ENCODE data around the gene FAM81A. TPM values are rescaled to one million over a fixed set of nuclear protein-coding genes. Genes with fewer than 3 reads are reported as not detected.

Gene FAM81A
- polyA plus RNA-seq, 1 donor from 2014 or later: 5.0 TPM

DNA sequence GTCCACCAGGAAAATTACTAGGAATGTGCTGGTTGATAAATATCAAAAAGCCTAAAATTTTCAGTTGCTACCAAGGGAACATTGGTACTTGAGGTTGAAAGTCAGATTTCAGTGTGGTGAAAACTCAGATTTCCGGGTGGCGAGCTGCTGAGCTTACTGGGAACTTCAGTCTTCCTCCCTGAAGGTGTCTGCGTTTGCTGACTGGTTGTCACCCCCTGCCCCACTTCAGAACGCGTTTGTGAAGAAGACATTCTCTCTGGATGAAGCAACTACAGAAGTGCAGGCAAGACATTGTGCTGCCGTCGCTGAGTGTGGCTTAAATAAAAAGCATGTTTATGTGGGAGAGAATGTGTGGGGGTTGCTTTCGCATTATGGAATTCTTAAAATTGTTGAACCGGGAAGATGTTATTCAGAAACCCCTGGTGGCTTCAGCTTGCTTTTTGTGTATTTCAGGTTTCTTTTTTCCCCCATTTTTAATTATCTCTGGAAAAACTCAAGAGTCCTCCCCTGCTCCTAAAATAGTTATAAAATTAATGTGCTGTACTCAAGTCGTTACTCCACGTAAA, 7.1 kb downstream of the FAM81A start:
- no peak overlapping the region for H2AFZ ChIP-seq (ENCODE audit: low read depth, low read length)
- H3K79me2 ChIP-seq (replicated peaks; ENCODE audit: insufficient read depth, low read length): no peaks in the 10 kb centered on the region
- H3K9ac ChIP-seq (ENCODE audit: low read length): no peak overlapping the region
- H3K27me3 ChIP-seq (ENCODE audit: insufficient read depth, low read depth, low read length): no peaks in the 10 kb centered on the region
- H4K20me1 ChIP-seq (ENCODE audit: insufficient read depth): no peaks in the 10 kb centered on the region
- H3K27ac ChIP-seq (ENCODE audit: low read length): no peak overlapping the region
- no peak overlapping the region for H3K4me2 ChIP-seq (ENCODE audit: low read length)
- TF ChIP-seq EP300 (conservative IDR thresholded peaks at IDR 0.05; ENCODE audit: poor library complexity, severe bottlenecking) (no peak), SMC3 (conservative IDR thresholded peaks at IDR 0.05; ENCODE audit: poor library complexity) (no peak), TAF1 (IDR thresholded peaks at IDR 0.05; ENCODE audit: low read depth) (no peak), POLR2AphosphoS5 (IDR thresholded peaks at IDR 0.05) (no peak), EZH2 (IDR thresholded peaks at IDR 0.05; ENCODE audit: borderline replicate concordance, insufficient read depth, low read length, poor library complexity, severe bottlenecking) (no peak), MXI1 (conservative IDR thresholded peaks at IDR 0.05; ENCODE audit: poor library complexity, severe bottlenecking) (no peak)
- TF ChIP-seq, protein P1, sequence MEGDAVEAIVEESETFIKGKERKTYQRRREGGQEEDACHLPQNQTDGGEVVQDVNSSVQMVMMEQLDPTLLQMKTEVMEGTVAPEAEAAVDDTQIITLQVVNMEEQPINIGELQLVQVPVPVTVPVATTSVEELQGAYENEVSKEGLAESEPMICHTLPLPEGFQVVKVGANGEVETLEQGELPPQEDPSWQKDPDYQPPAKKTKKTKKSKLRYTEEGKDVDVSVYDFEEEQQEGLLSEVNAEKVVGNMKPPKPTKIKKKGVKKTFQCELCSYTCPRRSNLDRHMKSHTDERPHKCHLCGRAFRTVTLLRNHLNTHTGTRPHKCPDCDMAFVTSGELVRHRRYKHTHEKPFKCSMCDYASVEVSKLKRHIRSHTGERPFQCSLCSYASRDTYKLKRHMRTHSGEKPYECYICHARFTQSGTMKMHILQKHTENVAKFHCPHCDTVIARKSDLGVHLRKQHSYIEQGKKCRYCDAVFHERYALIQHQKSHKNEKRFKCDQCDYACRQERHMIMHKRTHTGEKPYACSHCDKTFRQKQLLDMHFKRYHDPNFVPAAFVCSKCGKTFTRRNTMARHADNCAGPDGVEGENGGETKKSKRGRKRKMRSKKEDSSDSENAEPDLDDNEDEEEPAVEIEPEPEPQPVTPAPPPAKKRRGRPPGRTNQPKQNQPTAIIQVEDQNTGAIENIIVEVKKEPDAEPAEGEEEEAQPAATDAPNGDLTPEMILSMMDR (IDR thresholded peaks at IDR 0.05; ENCODE audit: poor library complexity, severe bottlenecking): no peak
- no peak overlapping the region for H3K4me3 ChIP-seq (ENCODE audit: low read length)
- H3K36me3 ChIP-seq (ENCODE audit: insufficient read depth, low read length): no peaks in the 10 kb centered on the region
- no peaks in the 10 kb centered on the region for H3F3A ChIP-seq (ENCODE audit: insufficient read depth, low read length, poor library complexity, severe bottlenecking)
- no peaks in the 10 kb centered on the region for H3K9me2 ChIP-seq (ENCODE audit: insufficient read depth, low read length)
- no peaks in the 10 kb centered on the region for H3K9me3 ChIP-seq (ENCODE audit: low read length)

DNA sequence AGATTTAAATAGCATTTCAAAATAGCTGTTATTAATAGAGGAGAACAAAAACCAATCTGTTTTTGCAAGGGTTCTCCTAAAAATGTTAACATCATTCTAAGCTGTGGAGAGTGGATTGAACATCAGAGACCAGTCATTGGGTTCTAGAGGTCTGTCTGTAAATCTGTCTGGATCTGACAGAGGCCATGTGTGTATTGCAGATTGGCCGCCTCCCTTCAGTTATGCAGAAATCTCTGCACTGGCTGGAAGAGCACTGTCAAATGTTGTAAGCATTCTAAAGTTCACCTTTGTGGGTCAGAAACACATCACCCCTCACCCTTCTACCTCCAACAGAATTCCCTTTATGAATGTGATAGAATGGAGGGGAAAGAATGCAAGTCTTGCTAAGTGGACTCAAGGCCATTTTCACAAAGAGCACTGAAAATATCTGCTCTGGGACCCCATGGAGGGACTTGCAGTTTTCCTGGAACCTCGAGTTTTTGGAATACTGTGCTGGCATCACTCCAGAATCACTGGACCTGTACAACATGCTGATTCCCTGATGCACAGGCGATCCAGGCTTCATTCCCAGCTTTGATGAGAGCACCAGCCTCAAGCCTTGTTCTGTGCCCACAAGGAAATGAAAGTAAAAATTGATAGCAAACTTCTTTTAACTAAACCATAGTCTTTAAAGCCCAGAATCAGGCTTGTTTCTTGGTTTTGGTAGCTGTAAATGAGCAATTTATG, 8.4 kb downstream of the FAM81A start:
- Histone ChIP-seq H3K4me3 (ENCODE audit: low read length) (no peak overlapping the region), H4K20me1 (ENCODE audit: insufficient read depth) (no peaks in the 10 kb centered on the region), H2AFZ (ENCODE audit: low read depth, low read length) (no peak overlapping the region), H3K27me3 (ENCODE audit: insufficient read depth, low read depth, low read length) (no peaks in the 10 kb centered on the region), H3K36me3 (ENCODE audit: insufficient read depth, low read length) (no peaks in the 10 kb centered on the region), H3K9me2 (ENCODE audit: insufficient read depth, low read length) (no peaks in the 10 kb centered on the region), H3K4me2 (ENCODE audit: low read length) (no peak overlapping the region), H3K27ac (ENCODE audit: low read length) (no peak overlapping the region), H3K9me3 (ENCODE audit: low read length) (no peaks in the 10 kb centered on the region), H3K79me2 (replicated peaks; ENCODE audit: insufficient read depth, low read length) (no peaks in the 10 kb centered on the region), H3K9ac (ENCODE audit: low read length) (no peak overlapping the region), H3F3A (ENCODE audit: insufficient read depth, low read length, poor library complexity, severe bottlenecking) (no peaks in the 10 kb centered on the region)
- no peak for TF ChIP-seq RAD21 (conservative IDR thresholded peaks at IDR 0.05)
- no peak for TF ChIP-seq TAF1 (IDR thresholded peaks at IDR 0.05; ENCODE audit: low read depth)
- TF ChIP-seq, protein P1 (IDR thresholded peaks at IDR 0.05; ENCODE audit: poor library complexity, severe bottlenecking): no peak
- no peak for TF ChIP-seq EP300 (conservative IDR thresholded peaks at IDR 0.05; ENCODE audit: poor library complexity, severe bottlenecking)
- no peak for TF ChIP-seq SMC3 (conservative IDR thresholded peaks at IDR 0.05; ENCODE audit: poor library complexity)
